Panc1 (cell line): ENCODE data around the gene SLC16A6. TPM values are rescaled to one million over a fixed set of nuclear protein-coding genes. Genes with fewer than 3 reads are reported as not detected.

Experiments used
- ATAC-seq: fragments of 200-7000 bp; cut with Tn5 transposase; 2 replicates; pipeline ENCODE4 v1.9.1; 2020; ENCODE audit warnings: mild to moderate bottlenecking, moderate library complexity
- BruUV-seq: library from RNA; stranded (reverse); fragments of 400-500 nt; replicated peaks from 2 replicates; lab custom pipeline; 2021; lab: Mats Ljungman, UMichigan
- CTCF ChIA-PET: fragments of 300-600 bp; sonication (Branson Sonifier 250); formaldehyde crosslinking; loops from one replicate; lab custom pipeline; 2022; ENCODE audit warnings: antibody characterized with exemption; lab: Charles Lee
- POLR2A ChIA-PET: fragments of 300-600 bp; sonication (Branson Sonifier 250); formaldehyde crosslinking; loops from one replicate; lab custom pipeline; 2022; ENCODE audit warnings: antibody characterized with exemption; lab: Charles Lee
- DNase-seq: peaks from one replicate; pipeline ENCODE4 v3.0.0-alpha.2; 2010; ENCODE audit warnings: low read depth, low spot score
- H3K27ac ChIP-seq: 2 replicates; pipeline ENCODE4 v1.5.1; 2011; ENCODE audit warnings: mild to moderate bottlenecking, low read length, inconsistent platforms
- H3K27me3 ChIP-seq: fragments of 200-500 bp; sonication (Bioruptor generic); 2 replicates; pipeline ENCODE4 v1.6.0; 2014; ENCODE audit warnings: low read length, inconsistent platforms; ENCODE audit not compliant: control insufficient read depth, insufficient read depth
- H3K36me3 ChIP-seq: fragments of 200-500 bp; sonication (Bioruptor generic); 2 replicates; pipeline ENCODE4 v1.5.1; 2014; ENCODE audit warnings: inconsistent platforms, mild to moderate bottlenecking, low read length, moderate library complexity; ENCODE audit not compliant: control insufficient read depth, insufficient read depth
- H3K4me1 ChIP-seq: 2 replicates; pipeline ENCODE4 v1.5.1; 2011; ENCODE audit warnings: inconsistent platforms, mild to moderate bottlenecking, low read length, moderate library complexity; ENCODE audit not compliant: control insufficient read depth, insufficient read depth
- H3K4me3 ChIP-seq, 2 experiments: 2 replicates each; pipeline ENCODE4 v1.5.1; 2011 to 2012; ENCODE audit warnings: low read depth in 2 of 2, low read length in 2 of 2, mild to moderate bottlenecking in 2 of 2, inconsistent platforms in 1 of 2, moderate library complexity in 1 of 2
- H3K9me3 ChIP-seq: fragments of 200-500 bp; sonication (Bioruptor generic); 2 replicates; pipeline ENCODE4 v1.5.1; 2014; ENCODE audit warnings: low read depth, mild to moderate bottlenecking, inconsistent platforms, low read length, moderate library complexity; ENCODE audit not compliant: control insufficient read depth, insufficient read depth
- POLR2AphosphoS5 ChIP-seq: IDR thresholded peaks from 2 replicates; pipeline ENCODE4 v1.6.1; 2012; ENCODE audit warnings: mild to moderate bottlenecking, low read depth, low read length, moderate library complexity
- REST ChIP-seq, 2 experiments: IDR thresholded peaks; 2 replicates each; pipeline ENCODE4 v1.6.1; 2011 to 2012; ENCODE audit warnings: low read depth in 2 of 2, control low read depth in 1 of 2, low read length in 1 of 2, mild to moderate bottlenecking in 1 of 2, moderate library complexity in 1 of 2; ENCODE audit not compliant: insufficient read depth in 1 of 2
- SIN3A ChIP-seq: IDR thresholded peaks from 2 replicates; pipeline ENCODE4 v1.6.1; 2012; ENCODE audit warnings: low read depth, mild to moderate bottlenecking, low read length, moderate library complexity, borderline replicate concordance; ENCODE audit not compliant: insufficient read depth
- TCF7L2 ChIP-seq: IDR thresholded peaks from 2 replicates; pipeline ENCODE4 v1.6.1; 2011; ENCODE audit warnings: mild to moderate bottlenecking, low read depth, low read length, inconsistent platforms
- in situ Hi-C: cut with HindIII; loops from 2 replicates; pipeline ENCODE4 v1.10.0; 2016; ENCODE audit warnings: low sequenced_read_pairs, low pct_unique_long_range_greater_than_20kb
- intact Hi-C: fragments of 100-400 bp; cut with micrococcal nuclease; formaldehyde crosslinking; loops from one replicate; pipeline ENCODE4 v1.10.0; 2022; ENCODE audit not compliant: unreplicated experiment
- total RNA-seq: library from RNA; stranded (reverse); gene quantifications from one replicate; pipeline ENCODE4 v1.2.1, GENCODE V29; 2021; ENCODE audit not compliant: unreplicated experiment
- TF ChIP-seq, protein P1 (sequence below): fragments of 450-650 bp; IDR thresholded peaks from 2 replicates; pipeline ENCODE4 v1.5.1; 2017; ENCODE audit warnings: mild to moderate bottlenecking

The SLC16A6 gene
- total RNA-seq, 1 experiment from 2014 or later: 0.26 TPM

GRCh38 chr17:68290268-68290954 is 516 bp downstream of the SLC16A6 start:
- in situ Hi-C loops: no loop called here
- TF ChIP-seq POLR2AphosphoS5: no peak
- TF ChIP-seq TCF7L2: no peak
- TF ChIP-seq SIN3A: no peak; the same call in 1 of the 2 replicates
- no peak for TF ChIP-seq REST (IDR thresholded peaks at IDR 0.05; ENCODE audit: insufficient read depth in 1 of 2, low read depth in 2 of 2, low read length in 1 of 2)
- TF ChIP-seq, protein P1, sequence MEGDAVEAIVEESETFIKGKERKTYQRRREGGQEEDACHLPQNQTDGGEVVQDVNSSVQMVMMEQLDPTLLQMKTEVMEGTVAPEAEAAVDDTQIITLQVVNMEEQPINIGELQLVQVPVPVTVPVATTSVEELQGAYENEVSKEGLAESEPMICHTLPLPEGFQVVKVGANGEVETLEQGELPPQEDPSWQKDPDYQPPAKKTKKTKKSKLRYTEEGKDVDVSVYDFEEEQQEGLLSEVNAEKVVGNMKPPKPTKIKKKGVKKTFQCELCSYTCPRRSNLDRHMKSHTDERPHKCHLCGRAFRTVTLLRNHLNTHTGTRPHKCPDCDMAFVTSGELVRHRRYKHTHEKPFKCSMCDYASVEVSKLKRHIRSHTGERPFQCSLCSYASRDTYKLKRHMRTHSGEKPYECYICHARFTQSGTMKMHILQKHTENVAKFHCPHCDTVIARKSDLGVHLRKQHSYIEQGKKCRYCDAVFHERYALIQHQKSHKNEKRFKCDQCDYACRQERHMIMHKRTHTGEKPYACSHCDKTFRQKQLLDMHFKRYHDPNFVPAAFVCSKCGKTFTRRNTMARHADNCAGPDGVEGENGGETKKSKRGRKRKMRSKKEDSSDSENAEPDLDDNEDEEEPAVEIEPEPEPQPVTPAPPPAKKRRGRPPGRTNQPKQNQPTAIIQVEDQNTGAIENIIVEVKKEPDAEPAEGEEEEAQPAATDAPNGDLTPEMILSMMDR: no peak
- Histone ChIP-seq H3K36me3 (no peaks in the 10 kb centered on the region), H3K4me3 (peak overlapping the region; percentile 45 to 52), H3K4me1 (0 out of 2 replicates have a peak, but pooled peaks cover 2% of the 10 kb centered on the region), H3K27ac (no peak overlapping the region), H3K9me3 (no peaks in the 10 kb centered on the region), H3K27me3 (peaks cover 4% of the 10 kb centered on the region)
- ChIA-PET CTCF (interaction anchor here (0.6 kb wide), 1 partner anchor 127 kb away, joined by 5 read pairs; no protein-coding TSS in a partner anchor), POLR2A (no interaction called here)
- ATAC-seq (no peak), DNase-seq (no peak)
- intact Hi-C loops: no loop called here
- no TSS peak for BruUV-seq

DNA sequence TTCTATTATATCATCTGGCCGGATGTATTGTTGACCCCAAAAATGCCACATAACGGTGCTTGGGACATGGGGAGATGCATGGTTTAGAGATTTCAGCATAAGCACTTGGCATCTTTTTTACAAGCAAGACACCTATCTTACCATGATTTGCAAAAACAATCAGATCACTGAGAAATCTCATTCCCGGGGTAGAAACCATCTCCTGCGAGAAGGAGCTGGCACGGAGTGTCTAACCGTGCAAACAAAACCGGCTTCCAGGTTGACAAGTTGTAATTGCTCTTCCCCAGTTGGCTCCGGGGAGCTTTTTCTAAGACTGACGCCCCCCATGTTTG is 1.0 kb downstream of the SLC16A6 start:
- intact Hi-C loops: no loop called here
- ChIA-PET CTCF (no interaction called here), POLR2A (no interaction called here)

More for the DNA sequence above, 1.0 kb downstream of the SLC16A6 start:
- no peak overlapping the region; a peak in 1 of 4 replicates for H3K4me3 ChIP-seq
- no peak for TF ChIP-seq REST (IDR thresholded peaks at IDR 0.05; ENCODE audit: insufficient read depth in 1 of 2, low read depth in 2 of 2, low read length in 1 of 2)
- TF ChIP-seq SIN3A: no peak
- TF ChIP-seq, protein P1: no peak
- no peak for TF ChIP-seq TCF7L2
- no peak for TF ChIP-seq POLR2AphosphoS5
- H3K9me3 ChIP-seq: no peaks in the 10 kb centered on the region
- in situ Hi-C loops: no loop called here
- H3K27ac ChIP-seq: no peak overlapping the region
- H3K4me1 ChIP-seq: 0 out of 2 replicates have a peak, but pooled peaks cover 2% of the 10 kb centered on the region
- H3K27me3 ChIP-seq: peaks cover 4% of the 10 kb centered on the region
- no peak for DNase-seq
- H3K36me3 ChIP-seq: no peaks in the 10 kb centered on the region
- no peak for ATAC-seq
- BruUV-seq: no TSS peak
